Right lobe of liver (tissue), 6 donors: ENCODE measurements around the gene PMEPA1. TPM values are rescaled to one million over a fixed set of nuclear protein-coding genes. Genes with fewer than 3 reads are reported as not detected.

Source experiments
- ATAC-seq, 4 donors: fragments of 200-7000 bp; cut with Tn5 transposase; one replicate each; pipeline ENCODE4 v1.9.1; 2020; ENCODE audit warnings: mild to moderate bottlenecking in 4 of 4, moderate library complexity in 4 of 4
- DNase-seq, 3 donors: peaks; one replicate each; pipeline ENCODE4 v3.0.0-alpha.2; 2020
- H3K27ac ChIP-seq, 3 donors: fragments of 200-600 bp; one replicate each; pipeline ENCODE4 v1.8.0; 2022
- H3K27me3 ChIP-seq, 2 donors: fragments of 200-600 bp; one replicate each; pipeline ENCODE4 v1.8.0; 2022
- H3K36me3 ChIP-seq, 4 donors: fragments of 200-600 bp; sonication (generic) in 1 of 4; one replicate each; pipeline versions ENCODE4 v1.5.1 to v1.8.0; 2017 to 2022; ENCODE audit warnings: control low read depth in 1 of 4
- H3K4me1 ChIP-seq, 4 donors: fragments of 200-600 bp; sonication (generic) in 1 of 4; one replicate each; pipeline versions ENCODE4 v1.5.1 to v1.8.0; 2017 to 2022; ENCODE audit warnings: control low read depth in 1 of 4
- H3K4me3 ChIP-seq, 3 donors: fragments of 200-600 bp; one replicate each; pipeline ENCODE4 v1.8.0; 2022
- H3K9me3 ChIP-seq, 4 donors: fragments of 200-600 bp; sonication (generic) in 1 of 4; one replicate each; pipeline versions ENCODE4 v1.5.1 to v1.8.0; 2017 to 2022; ENCODE audit warnings: control low read depth in 1 of 4
- POLR2A ChIP-seq: fragments of 450-650 bp; IDR thresholded peaks from one replicate; pipeline ENCODE4 v1.6.1; 2017; ENCODE audit warnings: antibody characterized with exemption, mild to moderate bottlenecking
- WGBS: methylation state at CpG from one replicate; pipeline ENCODE4 v1.1.6; 2018; ENCODE audit warnings: low coverage, low lambda C conversion rate; ENCODE audit not compliant: insufficient coverage; ENCODE audit errors: missing lambda C conversion rate; 5-methylcytosine and 5-hydroxymethylcytosine counted together
- intact Hi-C, 2 donors: fragments of 100-400 bp; cut with DNase I; formaldehyde crosslinking; loops; one replicate each; pipeline versions ENCODE4 v1.11.2 to v1.14.1; 2022
- total RNA-seq, 6 experiments: library from RNA; depleted of rRNA in 2 of 6; stranded (reverse); fragments of >200 nt in 2 of 6; fragmentation: NEBNext Ultra II Directional in 3 of 6; extraction: Animal tissue kit (Norgen Biotek cat#: 25700) in 3 of 6; gene quantifications; one replicate each; pipeline versions ENCODE4 v1.1.0 to v1.2.4, GENCODE V29; 2016 to 2023
- TF ChIP-seq, protein P1 (sequence below), 4 donors: fragments of 200-600 bp in 3 of 4; fragments of 450-650 bp in 1 of 4; IDR thresholded peaks; one replicate each; pipeline versions ENCODE4 v1.5.1 to v1.8.0; 2016 to 2022; ENCODE audit warnings: antibody characterized with exemption in 4 of 4, mild to moderate bottlenecking in 2 of 4
- donor health status: DM: no; HTN: yes; CAD: no.
- donor health status: DM: no; HTN: no; CAD: no.
- donor health status: DM: no; HTN: no; CAD: no.
- donor health status: DM: no; HTN: yes; CAD: no.
- donor health status: DM: no; HTN: yes; CAD: no.

PMEPA1 gene
- total RNA-seq, 6 experiments from 2014 or later: 0.50 to 2.3 (median 1.4) TPM

DNA sequence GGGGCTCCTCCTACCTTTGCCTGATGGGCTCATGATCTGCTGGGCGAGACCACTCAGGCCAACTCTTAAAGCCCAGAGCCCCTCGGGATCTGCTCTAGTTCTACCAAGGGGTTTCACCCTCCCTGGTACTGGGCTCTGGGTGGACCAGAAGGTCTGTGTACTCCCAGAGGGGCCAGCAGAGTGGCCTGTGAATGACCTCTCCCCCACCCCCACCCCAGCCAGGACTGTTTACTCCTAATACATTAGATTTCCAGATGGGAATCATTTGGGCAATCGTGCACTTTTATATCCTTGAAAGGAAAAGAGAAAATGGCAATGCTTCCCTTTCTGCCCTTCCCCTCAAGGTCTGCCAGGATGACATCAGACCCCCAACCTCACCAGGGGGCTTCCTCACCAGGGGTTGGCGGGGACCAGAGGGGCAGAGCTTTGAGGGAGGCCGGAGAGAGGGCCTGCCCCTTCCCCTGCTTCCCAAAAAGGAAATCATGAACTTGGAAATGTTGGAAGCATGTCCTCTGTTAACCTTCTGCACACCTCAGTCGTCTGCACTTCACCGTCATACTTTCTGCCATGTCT, 37.1 kb upstream of the PMEPA1 start:
- TF ChIP-seq POLR2A: no peak
- TF ChIP-seq, protein P1, sequence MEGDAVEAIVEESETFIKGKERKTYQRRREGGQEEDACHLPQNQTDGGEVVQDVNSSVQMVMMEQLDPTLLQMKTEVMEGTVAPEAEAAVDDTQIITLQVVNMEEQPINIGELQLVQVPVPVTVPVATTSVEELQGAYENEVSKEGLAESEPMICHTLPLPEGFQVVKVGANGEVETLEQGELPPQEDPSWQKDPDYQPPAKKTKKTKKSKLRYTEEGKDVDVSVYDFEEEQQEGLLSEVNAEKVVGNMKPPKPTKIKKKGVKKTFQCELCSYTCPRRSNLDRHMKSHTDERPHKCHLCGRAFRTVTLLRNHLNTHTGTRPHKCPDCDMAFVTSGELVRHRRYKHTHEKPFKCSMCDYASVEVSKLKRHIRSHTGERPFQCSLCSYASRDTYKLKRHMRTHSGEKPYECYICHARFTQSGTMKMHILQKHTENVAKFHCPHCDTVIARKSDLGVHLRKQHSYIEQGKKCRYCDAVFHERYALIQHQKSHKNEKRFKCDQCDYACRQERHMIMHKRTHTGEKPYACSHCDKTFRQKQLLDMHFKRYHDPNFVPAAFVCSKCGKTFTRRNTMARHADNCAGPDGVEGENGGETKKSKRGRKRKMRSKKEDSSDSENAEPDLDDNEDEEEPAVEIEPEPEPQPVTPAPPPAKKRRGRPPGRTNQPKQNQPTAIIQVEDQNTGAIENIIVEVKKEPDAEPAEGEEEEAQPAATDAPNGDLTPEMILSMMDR (IDR thresholded peaks at IDR 0.05): no peak
- Histone ChIP-seq H3K27me3 (no peaks in the 10 kb centered on the region), H3K27ac (no peak overlapping the region), H3K4me3 (no peak overlapping the region), H3K4me1 (no peaks in the 10 kb centered on the region), H3K9me3 (no peaks in the 10 kb centered on the region), H3K36me3 (no peaks in the 10 kb centered on the region)
- DNase-seq (no peak), ATAC-seq (no peak)
- WGBS: 28% methylated on average over 3 of the region's 7 CpGs
- intact Hi-C loops: no loop called here

DNA sequence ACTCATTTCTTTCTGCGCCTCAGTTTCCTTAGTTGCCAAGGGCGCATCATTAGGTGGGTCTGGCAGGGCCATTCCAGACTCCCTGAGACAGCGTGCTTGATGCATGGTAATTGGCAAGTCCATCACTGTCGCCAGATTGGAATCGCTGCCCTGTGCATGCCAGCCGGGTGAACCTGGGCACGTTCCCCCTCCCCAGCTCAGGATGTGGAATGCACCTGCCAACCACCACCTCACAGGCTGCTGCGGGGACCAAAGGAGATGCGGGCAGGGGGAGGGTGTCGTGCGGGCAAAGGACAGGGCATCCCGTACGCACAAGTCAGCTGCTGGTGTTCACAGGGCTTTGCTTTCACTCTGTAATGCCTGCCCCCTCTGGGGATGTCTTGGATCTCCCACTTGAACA, 36.4 kb upstream of the PMEPA1 start:
- Histone ChIP-seq H3K36me3 (no peaks in the 10 kb centered on the region), H3K27me3 (no peaks in the 10 kb centered on the region), H3K27ac (no peak overlapping the region), H3K4me1 (no peaks in the 10 kb centered on the region), H3K9me3 (no peaks in the 10 kb centered on the region), H3K4me3 (no peak overlapping the region)
- no peak for DNase-seq
- no peak for ATAC-seq
- no peak for TF ChIP-seq POLR2A
- TF ChIP-seq, protein P1 (IDR thresholded peaks at IDR 0.05): no peak
- WGBS: 67% methylated on average over 5 of the region's 13 CpGs
- intact Hi-C loops: no loop called here

DNA sequence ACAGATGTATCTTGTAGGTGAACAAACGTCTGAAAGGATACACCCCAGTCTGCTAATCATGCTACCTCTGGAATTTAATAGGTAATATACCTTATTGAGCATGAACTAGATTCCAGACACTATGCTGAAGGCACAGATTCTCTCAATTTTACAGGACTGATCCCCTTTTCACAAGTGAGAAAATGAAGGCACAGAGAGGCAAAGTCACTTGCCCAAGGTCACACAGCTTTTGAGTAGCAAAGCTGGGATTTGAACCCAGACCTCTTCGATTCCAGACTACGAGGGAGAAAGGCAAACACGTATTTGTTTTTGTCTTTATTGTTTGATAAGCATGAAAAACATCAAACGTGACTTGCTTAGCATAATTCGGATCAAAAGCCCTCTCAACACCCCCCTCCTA, 34.4 kb upstream of the PMEPA1 start:
- H3K27me3 ChIP-seq: no peaks in the 10 kb centered on the region
- TF ChIP-seq, protein P1 (IDR thresholded peaks at IDR 0.05): no peak
- no peak for TF ChIP-seq POLR2A
- no peaks in the 10 kb centered on the region for H3K9me3 ChIP-seq
- 39% methylated on average over 6 of the region's 6 CpGs for WGBS
- ATAC-seq (no peak), DNase-seq (no peak)
- no peaks in the 10 kb centered on the region for H3K4me1 ChIP-seq
- no peak overlapping the region for H3K27ac ChIP-seq
- intact Hi-C loops: no loop called here
- H3K4me3 ChIP-seq: no peak overlapping the region
- H3K36me3 ChIP-seq: no peaks in the 10 kb centered on the region

DNA sequence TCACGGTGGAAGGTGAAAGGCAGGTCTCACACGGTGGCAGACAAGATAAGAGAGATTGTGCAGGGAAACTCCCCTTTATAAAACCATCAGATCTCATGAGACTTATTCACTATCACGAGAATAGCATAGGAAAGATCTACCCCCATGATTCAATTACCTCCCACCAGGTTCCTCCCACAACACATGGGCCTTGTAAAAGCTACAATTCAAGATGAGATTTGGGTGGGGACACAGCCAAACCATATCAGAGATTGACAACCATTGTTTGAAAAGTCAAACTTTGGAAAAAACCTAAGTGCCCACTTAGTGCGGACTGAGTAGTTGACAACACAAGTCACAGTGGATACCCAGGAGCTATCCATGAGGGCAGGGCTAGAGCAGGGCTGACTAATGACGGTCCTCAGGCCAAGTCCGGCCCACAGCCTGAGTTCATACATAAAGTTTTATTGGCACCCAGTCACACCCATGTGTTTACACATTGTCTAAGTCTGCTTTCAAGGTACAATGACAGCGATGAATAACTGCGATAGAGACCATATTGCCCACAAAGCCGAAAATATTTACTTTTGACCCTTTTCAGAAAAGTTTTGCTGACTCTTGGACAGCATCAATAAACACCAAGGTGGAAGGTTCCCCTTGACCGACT, 33.8 kb upstream of the PMEPA1 start:
- WGBS: 60% methylated on average over 8 of the region's 10 CpGs
- intact Hi-C loops: no loop called here
- Histone ChIP-seq H3K4me3 (no peak overlapping the region), H3K9me3 (no peaks in the 10 kb centered on the region), H3K4me1 (no peaks in the 10 kb centered on the region), H3K27me3 (no peaks in the 10 kb centered on the region), H3K27ac (no peak overlapping the region), H3K36me3 (no peaks in the 10 kb centered on the region)
- no peak for TF ChIP-seq POLR2A
- TF ChIP-seq, protein P1 (IDR thresholded peaks at IDR 0.05): no peak
- ATAC-seq: no peak
- DNase-seq: no peak
